Stimulated activated CD8-positive, alpha-beta memory T cell treated with anti-CD3 and anti-CD28 coated beads, Interleukin-7, amount 100 ng/mL, for 24 hours (primary cell): ENCODE data around the gene MAP2K5.
"Not testable (repeated sequence)": the region's sequence is repeated elsewhere in the genome, so short reads cannot be mapped to it uniquely, and the experiment has no call there.

Experiments
- DNase-seq: peaks from one replicate; pipeline ENCODE4 v3.0.0-alpha.2; 2020; ENCODE audit warnings: low read depth

Gene MAP2K5

GRCh38 chr15:67672834-67673233 is 130.3 kb downstream of the MAP2K5 start:
- not testable (repeated sequence) for DNase-seq

DNA sequence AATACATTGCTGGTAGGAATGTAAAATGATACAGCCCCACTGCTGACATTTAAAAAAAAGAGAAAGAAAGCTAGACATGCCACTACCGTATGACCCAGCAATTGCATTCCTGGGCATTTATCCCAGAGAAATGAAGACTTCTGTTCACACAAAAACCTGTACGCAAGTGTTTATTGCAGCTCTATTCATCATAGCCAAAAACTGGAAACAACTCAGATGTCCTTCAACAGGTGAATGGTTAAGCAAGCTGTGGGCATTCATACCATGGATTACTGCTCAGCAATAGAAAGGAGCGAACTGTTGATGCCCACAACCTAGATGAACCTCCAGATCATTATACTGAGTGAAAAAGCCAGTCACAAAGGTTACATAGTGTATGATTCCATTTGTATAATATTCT is 132.5 kb downstream of the MAP2K5 start:
- no peak for DNase-seq

- DNase-seq: no peak
Observed at GRCh38 chr15:67678089-67678488, 135.6 kb downstream of the MAP2K5 start.

GRCh38 chr15:67678993-67679392 is 136.5 kb downstream of the MAP2K5 start:
- DNase-seq: no peak

DNA sequence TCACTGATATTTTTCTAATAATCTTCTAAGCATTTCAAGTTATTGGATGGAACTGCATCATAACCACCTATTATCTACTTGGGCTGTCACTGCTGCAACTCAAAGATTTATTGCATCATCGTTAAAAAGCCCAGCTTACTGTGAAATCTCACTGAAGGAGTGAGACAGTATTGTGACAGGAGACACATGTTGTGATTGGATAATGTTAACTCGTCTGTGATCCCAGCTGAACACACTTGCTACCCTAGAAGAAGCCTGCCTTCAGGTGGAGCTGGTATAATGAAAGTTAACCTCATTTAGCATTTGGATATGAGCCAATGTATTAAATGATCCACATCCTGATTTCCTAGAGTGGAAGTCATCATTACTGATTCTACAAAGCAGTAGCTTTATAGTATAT is 138.1 kb downstream of the MAP2K5 start:
- no peak for DNase-seq

GRCh38 chr15:67685008-67685599 is 142.6 kb downstream of the MAP2K5 start:
- DNase-seq: no peak

GRCh38 chr15:67685716-67686115 is 143.2 kb downstream of the MAP2K5 start:
- DNase-seq: no peak

- no peak for DNase-seq
Observed at GRCh38 chr15:67690936-67691335, 148.4 kb downstream of the MAP2K5 start.

DNA sequence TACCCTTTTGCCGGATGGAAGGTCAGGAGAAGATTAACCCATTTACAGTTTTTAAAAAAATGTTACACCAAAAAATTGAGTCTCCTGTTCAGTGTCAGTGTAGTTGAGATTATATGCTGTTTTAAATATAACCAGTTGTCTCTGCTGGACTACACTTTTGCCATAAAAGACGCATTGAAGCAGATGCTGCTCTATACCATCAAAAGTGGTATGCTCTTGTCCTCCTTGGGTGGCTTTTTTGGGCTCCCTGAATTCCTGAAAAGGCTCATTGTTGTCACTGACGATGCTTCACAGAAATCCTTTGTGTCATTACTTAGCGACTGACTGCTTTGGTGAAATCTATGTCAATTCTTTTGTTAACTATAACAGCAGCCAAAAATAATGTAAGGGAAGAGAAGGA is 148.9 kb downstream of the MAP2K5 start:
- DNase-seq: no peak

DNA sequence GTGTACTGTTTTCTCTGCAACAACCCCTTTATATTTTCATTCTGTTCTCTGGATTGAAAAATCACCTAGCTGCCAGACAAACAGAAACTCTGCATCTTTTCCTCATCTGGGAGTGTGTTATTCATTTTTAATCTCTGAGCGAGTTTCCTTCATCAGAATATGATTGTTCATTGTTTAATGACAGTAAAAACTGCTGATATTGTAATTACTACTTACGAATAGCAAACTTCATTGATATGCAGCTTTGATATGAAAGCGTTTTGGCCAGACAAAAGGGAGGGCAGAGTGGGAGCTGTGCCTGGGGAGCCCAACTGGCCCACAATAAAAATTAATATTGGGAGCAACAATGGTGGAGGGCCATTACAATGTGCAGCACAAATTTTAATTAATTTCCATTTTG is 150.1 kb downstream of the MAP2K5 start:
- no peak for DNase-seq

DNA sequence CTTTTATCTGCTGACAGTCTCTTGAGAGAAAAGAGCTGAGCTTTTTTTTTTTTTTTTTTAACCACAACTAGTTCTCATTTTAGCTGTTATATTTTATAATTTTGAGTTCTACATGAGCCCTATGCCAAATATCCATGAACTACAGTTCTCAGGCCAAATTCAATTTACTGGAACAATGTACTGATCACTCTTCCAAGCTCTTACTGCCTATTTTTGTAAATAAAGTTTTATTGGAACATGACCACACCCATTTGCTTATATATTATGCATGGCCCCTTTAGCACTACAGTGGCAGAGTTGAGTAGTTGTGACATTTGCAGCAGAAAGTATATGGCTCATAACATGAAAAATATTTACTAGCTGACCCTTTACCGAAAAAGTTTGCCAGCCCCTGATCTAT is 153.6 kb downstream of the MAP2K5 start:
- DNase-seq: no peak

- no peak for DNase-seq
Observed at GRCh38 chr15:67700023-67700422, 157.5 kb downstream of the MAP2K5 start.

- DNase-seq: no peak
Observed at GRCh38 chr15:67701669-67702068, 159.2 kb downstream of the MAP2K5 start.

DNA sequence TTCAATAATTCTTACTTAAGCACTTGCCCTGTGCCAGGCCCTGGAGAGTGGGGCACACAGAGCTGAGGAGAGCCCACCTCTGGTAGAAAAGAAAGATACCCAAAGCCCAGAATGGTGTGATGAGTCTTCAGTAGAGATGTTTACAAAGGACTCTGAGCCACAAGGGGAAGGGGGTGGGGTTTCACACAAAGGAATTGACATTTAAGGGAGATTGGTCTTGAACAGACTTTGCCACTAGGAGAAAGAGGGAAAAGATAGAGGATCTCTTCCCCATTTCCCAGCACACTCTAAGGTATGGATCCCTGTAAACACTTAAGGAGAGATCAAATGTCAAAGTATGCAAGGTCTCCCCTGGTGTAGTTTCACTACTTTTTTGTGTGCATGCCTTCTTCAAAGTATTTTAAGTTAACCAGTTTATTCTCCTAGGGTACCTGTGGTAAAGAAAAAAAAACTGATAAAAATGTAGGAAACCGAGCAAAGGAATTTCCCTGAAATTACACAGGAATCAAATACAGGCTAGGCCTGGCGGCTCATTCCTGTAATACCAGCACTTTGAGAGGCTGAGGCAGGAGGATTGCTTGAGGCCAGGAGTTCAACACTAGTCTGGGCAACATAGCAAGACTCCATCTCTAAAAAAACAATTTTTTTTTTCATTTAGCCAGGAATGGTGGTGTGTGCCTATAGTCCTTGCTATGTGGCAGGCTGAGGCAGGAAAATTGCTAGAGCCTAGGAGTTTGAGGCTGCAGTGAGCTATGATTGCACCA is 165.2 kb downstream of the MAP2K5 start:
- DNase-seq: no peak

DNA sequence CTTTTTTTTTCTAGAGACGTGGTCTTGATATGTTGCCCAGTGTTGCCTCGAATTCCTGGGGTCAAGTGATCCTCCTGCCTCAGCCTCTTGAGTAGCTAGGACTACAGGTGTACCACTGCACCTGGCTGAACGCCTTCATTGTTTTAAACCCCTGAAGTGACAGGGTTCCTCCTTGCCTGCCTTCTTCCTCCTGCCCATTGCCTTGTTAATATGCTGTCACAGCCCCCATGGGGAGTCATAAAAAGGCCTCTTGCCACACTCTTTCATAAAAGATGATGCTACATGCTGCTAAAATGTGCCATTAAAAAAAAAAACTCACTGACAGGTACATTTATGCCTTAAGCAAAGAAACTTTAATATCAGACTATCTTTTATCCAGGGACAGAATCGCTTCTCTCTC is 166.0 kb downstream of the MAP2K5 start:
- DNase-seq: no peak

DNA sequence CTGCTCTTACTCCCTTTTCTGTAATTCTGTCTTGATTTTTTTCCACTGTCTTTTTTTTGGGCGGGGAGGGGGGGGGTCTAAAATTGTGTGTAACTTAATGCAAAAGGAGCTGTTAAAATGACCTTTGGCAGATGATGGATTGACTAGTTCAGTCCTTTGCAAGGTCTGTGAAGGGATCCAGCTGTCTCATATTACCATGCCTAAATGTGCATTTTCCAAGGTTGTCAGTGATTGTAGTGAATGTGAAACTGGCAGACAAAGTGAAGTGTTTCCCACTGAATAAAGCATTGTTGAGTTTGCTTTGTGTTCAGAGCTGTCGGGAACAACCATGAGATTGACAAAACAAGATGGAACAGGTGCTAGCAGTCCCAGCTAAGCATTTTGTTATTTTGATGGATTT is 172.7 kb downstream of the MAP2K5 start:
- DNase-seq: no peak

GRCh38 chr15:67716171-67716570 is 173.7 kb downstream of the MAP2K5 start:
- DNase-seq: no peak

GRCh38 chr15:67717776-67718175 is 175.3 kb downstream of the MAP2K5 start:
- no peak for DNase-seq

GRCh38 chr15:67719330-67719959 is 176.9 kb downstream of the MAP2K5 start:
- no peak for DNase-seq

- no peak for DNase-seq
Observed at GRCh38 chr15:67720556-67721175, 178.2 kb downstream of the MAP2K5 start.

DNA sequence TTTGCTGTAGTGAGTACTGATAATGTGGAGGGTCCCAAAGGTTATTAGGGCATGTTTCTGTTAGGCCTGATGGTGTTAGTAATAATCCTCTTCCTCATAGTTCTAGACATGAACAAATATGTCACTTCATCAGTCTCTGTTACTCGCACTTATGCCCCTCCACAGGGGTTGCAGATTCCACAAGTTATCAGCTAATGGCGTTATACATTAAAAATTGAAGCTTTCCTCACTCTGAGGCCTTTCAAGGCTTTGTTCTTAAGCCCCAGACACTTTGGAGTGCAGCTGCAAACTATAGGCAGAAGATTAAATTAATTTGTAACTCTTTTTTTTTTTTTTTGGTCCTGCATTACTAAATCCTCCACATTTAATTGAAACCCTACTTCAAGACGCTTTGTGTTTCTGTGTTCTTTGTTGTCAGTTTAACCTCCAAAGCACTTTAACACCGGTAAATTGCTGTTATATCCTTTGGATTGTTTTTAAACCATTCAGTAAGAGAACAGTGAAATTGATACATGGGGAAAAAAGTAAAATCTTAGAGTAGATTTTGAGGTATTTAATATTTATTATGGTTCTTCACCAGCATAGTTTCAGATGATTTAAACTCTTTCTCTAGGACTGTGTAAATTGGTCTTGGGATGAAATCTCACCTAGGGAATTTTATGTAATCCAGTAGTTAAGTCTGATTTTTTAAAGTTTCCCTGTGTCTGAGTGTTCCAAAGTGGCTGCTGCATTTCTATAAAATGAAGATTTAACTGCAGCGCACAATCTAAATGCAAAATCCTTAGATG is 179.7 kb downstream of the MAP2K5 start:
- DNase-seq: no peak
